HG03439 (cell line): ENCODE measurements around the gene POU2AF3.
"Not testable (repeated sequence)": the region's sequence is repeated elsewhere in the genome, so short reads cannot be mapped to it uniquely, and the experiment has no call there.

Experiments used
- ATAC-seq: cut with Tn5 transposase; IDR thresholded peaks from one replicate; pipeline ENCODE4 v1.9.1; 2021; ENCODE audit warnings: mild to moderate bottlenecking, moderate library complexity; ENCODE audit not compliant: unreplicated experiment

Gene POU2AF3

GRCh38 chr11:111300569-111300968, 2.2 kb downstream of the POU2AF3 start:
- no peak for ATAC-seq

GRCh38 chr11:111301004-111301841, 2.9 kb downstream of the POU2AF3 start:
- no peak for ATAC-seq

- no peak for ATAC-seq
Observed at GRCh38 chr11:111301842-111302118, 3.4 kb downstream of the POU2AF3 start.

GRCh38 chr11:111302298-111302697, 4.0 kb downstream of the POU2AF3 start:
- no peak for ATAC-seq

- no peak for ATAC-seq
Observed at GRCh38 chr11:111303461-111303860, 5.1 kb downstream of the POU2AF3 start.

- no peak for ATAC-seq
Observed at GRCh38 chr11:111305162-111305802, 6.9 kb downstream of the POU2AF3 start.

GRCh38 chr11:111305876-111306275, 7.5 kb downstream of the POU2AF3 start:
- no peak for ATAC-seq

GRCh38 chr11:111306321-111306720, 8.0 kb downstream of the POU2AF3 start:
- no peak for ATAC-seq

GRCh38 chr11:111307472-111308108, 9.2 kb downstream of the POU2AF3 start:
- no peak for ATAC-seq

GRCh38 chr11:111308140-111308539, 9.8 kb downstream of the POU2AF3 start:
- no peak for ATAC-seq

- no peak for ATAC-seq
Observed at GRCh38 chr11:111309215-111309915, 11.0 kb downstream of the POU2AF3 start.

- no peak for ATAC-seq
Observed at GRCh38 chr11:111310088-111310487, 11.7 kb downstream of the POU2AF3 start.

- ATAC-seq: no peak
Observed at GRCh38 chr11:111310723-111311122, 12.4 kb downstream of the POU2AF3 start.

- ATAC-seq: no peak
Observed at GRCh38 chr11:111312076-111312475, 13.7 kb downstream of the POU2AF3 start.

- ATAC-seq: no peak
Observed at GRCh38 chr11:111319296-111319695, 20.9 kb downstream of the POU2AF3 start.

- ATAC-seq: not testable (repeated sequence)
Observed at GRCh38 chr11:111320199-111320598, 21.9 kb downstream of the POU2AF3 start.

GRCh38 chr11:111320728-111321568, 22.6 kb downstream of the POU2AF3 start:
- no peak for ATAC-seq

GRCh38 chr11:111322534-111322933, 24.2 kb downstream of the POU2AF3 start:
- no peak for ATAC-seq

GRCh38 chr11:111324277-111324720, 26.0 kb downstream of the POU2AF3 start:
- no peak for ATAC-seq

GRCh38 chr11:111325259-111325658, 26.9 kb downstream of the POU2AF3 start:
- ATAC-seq: no peak
